ENCODE data around the gene ASPSCR1.
A peak's percentile ranks its signal among the peaks of the same experiment; 100 is the strongest.

Gene ASPSCR1

GRCh38 chr17:82015311-82015971, 38.0 kb downstream of the ASPSCR1 start:
- no peak for DNase-seq

GRCh38 chr17:82016061-82016874, 38.8 kb downstream of the ASPSCR1 start:
- no peak for DNase-seq

- no peak for DNase-seq
Measured at GRCh38 chr17:82016875-82017459, 39.5 kb downstream of the ASPSCR1 start.

- DNase-seq: no peak
Measured at GRCh38 chr17:82017612-82018151, 40.3 kb downstream of the ASPSCR1 start.

- no peak for DNase-seq
Measured at GRCh38 chr17:82018152-82018988, 40.9 kb downstream of the ASPSCR1 start.

- no peak for DNase-seq
Measured at GRCh38 chr17:82018989-82019689, 41.7 kb downstream of the ASPSCR1 start.

- DNase-seq: peak; percentile 30
Measured at GRCh38 chr17:82019690-82020571, 42.5 kb downstream of the ASPSCR1 start.

- no peak for DNase-seq
Measured at GRCh38 chr17:82020572-82021106, 43.2 kb downstream of the ASPSCR1 start.

GRCh38 chr17:82021107-82021899, 43.9 kb downstream of the ASPSCR1 start:
- peak; percentile 64 for DNase-seq

GRCh38 chr17:82021900-82022309, 44.5 kb downstream of the ASPSCR1 start:
- no peak for DNase-seq

GRCh38 chr17:82022310-82022980, 45.0 kb downstream of the ASPSCR1 start, which contains the start of gene CENPX:
CENPX (minus strand) TSS chr17:82022878; CDS start chr17:82022861, 17 bp downstream.
- DNase-seq: no peak

- peak; percentile 100 for DNase-seq
Measured at GRCh38 chr17:82022981-82023446, 45.6 kb downstream of the ASPSCR1 start, which contains the start of gene LRRC45. LRRC45 (plus strand) TSS chr17:82023305; CDS start chr17:82023644, 339 bp downstream.

- no peak for DNase-seq
Measured at GRCh38 chr17:82023447-82024241, 46.2 kb downstream of the ASPSCR1 start.

GRCh38 chr17:82024859-82025258, 47.4 kb downstream of the ASPSCR1 start:
- DNase-seq: no peak

- DNase-seq: no peak
Measured at GRCh38 chr17:82025401-82026107, 48.1 kb downstream of the ASPSCR1 start.

- DNase-seq: no peak
Measured at GRCh38 chr17:82028246-82028645, 50.8 kb downstream of the ASPSCR1 start.

- DNase-seq: no peak
Measured at GRCh38 chr17:82028966-82029365, 51.5 kb downstream of the ASPSCR1 start.

Data from fibroblast of upper back skin (primary cell).